ENCODE data around the gene WDR64.

Gene WDR64

GRCh38 chr1:241848686-241849344, 196.7 kb downstream of the WDR64 start:
- no peak for TF ChIP-seq JUND (IDR thresholded peaks at IDR 0.05; ENCODE audit: low read depth)
- in situ Hi-C loops (cut with HindIII; ENCODE audit: low pct_unique_long_range_greater_than_20kb, low sequenced_read_pairs), result no loop called here
- no peak for DNase-seq (ENCODE audit: low read depth in 1 of 2, low spot score in 1 of 2)

DNA sequence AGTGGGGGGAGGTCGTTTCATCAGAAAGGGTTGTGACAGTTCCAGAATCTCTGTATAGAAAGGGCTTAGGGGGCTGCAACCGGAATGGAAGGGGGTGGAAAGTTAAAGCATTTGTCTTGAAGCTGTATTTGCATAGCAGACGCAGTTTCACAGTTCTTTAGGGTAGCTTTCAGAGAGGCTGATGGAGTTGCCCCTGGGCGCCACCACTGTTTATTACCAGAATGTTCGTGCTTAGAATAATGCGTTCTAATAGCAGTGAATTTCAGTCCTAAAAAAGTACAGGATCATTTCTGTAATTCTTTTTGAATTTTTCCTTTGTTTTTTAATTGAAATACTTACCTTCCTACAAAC, 197.2 kb downstream of the WDR64 start:
- DNase-seq (ENCODE audit: low read depth in 1 of 2, low spot score in 1 of 2), result no peak
- in situ Hi-C loops (cut with HindIII; ENCODE audit: low pct_unique_long_range_greater_than_20kb, low sequenced_read_pairs), result no loop called here
- no peak for TF ChIP-seq JUND (IDR thresholded peaks at IDR 0.05; ENCODE audit: low read depth)

Data from T47D (cell line).